Measurements from ENCODE around the gene ENHO. TPM values are rescaled to one million over a fixed set of nuclear protein-coding genes. Genes with fewer than 3 reads are reported as not detected.

The ENHO gene
- total RNA-seq, 2 donors from 2014 or later: 0.75 TPM; not detected in 1

- no peak for DNase-seq (ENCODE audit: low spot score)
- H3K4me3 ChIP-seq: no peak overlapping the region
- no peak for TF ChIP-seq CTCF (IDR thresholded peaks at IDR 0.05)
These were observed 14.8 kb downstream of the ENHO start for GRCh38 chr9:34507966-34508365.

GRCh38 chr9:34507556-34507955 lies 15.2 kb downstream of the ENHO start:
- Histone ChIP-seq H3K27ac (no peak overlapping the region), H3K4me1 (peaks cover 0 to 6% of the 10 kb centered on the region in 2 donors), H3K36me3 (no peaks in the 10 kb centered on the region), H3K27me3 (no peaks in the 10 kb centered on the region), H3K4me3 (no peak overlapping the region), H3K9me3 (no peaks in the 10 kb centered on the region)
- no peak for DNase-seq (ENCODE audit: low spot score)
- TF ChIP-seq CTCF (IDR thresholded peaks at IDR 0.05): no peak

More at GRCh38 chr9:34507966-34508365, 14.8 kb downstream of the ENHO start:
- H3K4me1 ChIP-seq: peaks cover 0 to 2% of the 10 kb centered on the region in 2 donors
- no peaks in the 10 kb centered on the region for H3K36me3 ChIP-seq
- no peak overlapping the region for H3K27ac ChIP-seq
- H3K9me3 ChIP-seq: no peaks in the 10 kb centered on the region
- no peaks in the 10 kb centered on the region for H3K27me3 ChIP-seq

- Histone ChIP-seq H3K36me3 (no peaks in the 10 kb centered on the region), H3K9me3 (no peaks in the 10 kb centered on the region), H3K4me1 (peaks cover 0 to 15% of the 10 kb centered on the region in 2 donors), H3K4me3 (no peak overlapping the region), H3K27me3 (no peaks in the 10 kb centered on the region), H3K27ac (no peak overlapping the region)
- no peak for DNase-seq (ENCODE audit: low spot score)
- no peak for TF ChIP-seq CTCF (IDR thresholded peaks at IDR 0.05)
These were observed 16.2 kb downstream of the ENHO start for GRCh38 chr9:34506623-34507022.

GRCh38 chr9:34505370-34506120 lies 17.2 kb downstream of the ENHO start:
- no peak for TF ChIP-seq CTCF (IDR thresholded peaks at IDR 0.05)
- Histone ChIP-seq H3K4me1 (peaks cover 0 to 21% of the 10 kb centered on the region in 2 donors), H3K9me3 (no peaks in the 10 kb centered on the region), H3K27me3 (no peaks in the 10 kb centered on the region), H3K27ac (no peak overlapping the region), H3K4me3 (no peak overlapping the region), H3K36me3 (no peaks in the 10 kb centered on the region)
- no peak for DNase-seq (ENCODE audit: low spot score)

DNA sequence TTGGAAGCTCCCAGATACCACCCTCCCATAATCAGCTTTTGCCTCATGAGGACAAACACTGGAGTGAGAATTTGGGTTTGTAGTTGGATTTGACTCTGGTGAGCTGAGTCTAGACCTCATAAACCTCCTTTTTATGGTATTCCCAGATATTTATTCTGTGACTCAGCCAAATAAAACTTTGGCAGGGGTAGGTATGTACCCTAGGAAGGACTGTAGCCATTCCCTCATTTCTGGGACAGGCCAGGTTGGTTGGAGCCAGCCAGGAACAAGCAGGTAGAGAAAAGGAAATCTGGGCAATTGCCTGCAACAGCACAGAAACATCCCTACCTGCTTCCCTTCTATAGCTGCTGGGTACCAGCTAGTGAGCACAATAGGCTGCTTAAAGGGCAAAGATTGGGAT lies 19.4 kb downstream of the ENHO start:
- no peak overlapping the region for H3K4me3 ChIP-seq
- DNase-seq (ENCODE audit: low spot score): no peak
- no peak for TF ChIP-seq CTCF (IDR thresholded peaks at IDR 0.05)
- no peak overlapping the region for H3K27ac ChIP-seq
- peaks cover 0 to 21% of the 10 kb centered on the region in 2 donors for H3K4me1 ChIP-seq
- no peaks in the 10 kb centered on the region for H3K36me3 ChIP-seq
- H3K27me3 ChIP-seq: no peaks in the 10 kb centered on the region
- no peaks in the 10 kb centered on the region for H3K9me3 ChIP-seq

DNA sequence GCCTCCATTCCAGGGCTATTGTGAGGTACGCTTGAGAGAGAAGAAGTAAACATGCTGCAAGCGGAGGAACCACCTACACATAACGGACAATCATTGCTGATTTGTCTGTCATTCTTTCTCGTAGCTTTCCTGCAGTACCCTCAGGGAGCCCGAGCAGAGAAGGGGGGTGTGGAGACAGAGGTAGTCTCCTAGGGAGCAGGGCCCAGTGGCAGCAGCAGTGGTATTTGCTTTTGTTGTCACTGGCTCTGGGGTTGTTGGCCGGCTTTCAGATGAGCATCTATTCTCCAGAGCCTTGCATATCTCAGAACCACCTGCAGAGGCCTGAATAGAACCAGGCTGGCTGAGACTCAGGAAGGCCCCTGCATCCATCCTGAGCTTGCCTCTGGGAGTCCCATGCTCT lies 19.9 kb downstream of the ENHO start:
- H3K9me3 ChIP-seq: no peaks in the 10 kb centered on the region
- H3K27ac ChIP-seq: no peak overlapping the region
- no peak for DNase-seq (ENCODE audit: low spot score)
- H3K4me3 ChIP-seq: no peak overlapping the region
- TF ChIP-seq CTCF (IDR thresholded peaks at IDR 0.05): no peak
- H3K4me1 ChIP-seq: peaks cover 0 to 21% of the 10 kb centered on the region in 2 donors
- H3K27me3 ChIP-seq: no peaks in the 10 kb centered on the region
- H3K36me3 ChIP-seq: no peaks in the 10 kb centered on the region
